Measurements from ENCODE around the gene EHMT1. TPM values are rescaled to one million over a fixed set of nuclear protein-coding genes. Genes with fewer than 3 reads are reported as not detected.

The EHMT1 gene
- total and polyA plus RNA-seq, 2 of the 8 experiments (the other 6 are each of a cell fraction or from before 2014, with no cell fraction given), result 95.7 to 163 TPM

DNA sequence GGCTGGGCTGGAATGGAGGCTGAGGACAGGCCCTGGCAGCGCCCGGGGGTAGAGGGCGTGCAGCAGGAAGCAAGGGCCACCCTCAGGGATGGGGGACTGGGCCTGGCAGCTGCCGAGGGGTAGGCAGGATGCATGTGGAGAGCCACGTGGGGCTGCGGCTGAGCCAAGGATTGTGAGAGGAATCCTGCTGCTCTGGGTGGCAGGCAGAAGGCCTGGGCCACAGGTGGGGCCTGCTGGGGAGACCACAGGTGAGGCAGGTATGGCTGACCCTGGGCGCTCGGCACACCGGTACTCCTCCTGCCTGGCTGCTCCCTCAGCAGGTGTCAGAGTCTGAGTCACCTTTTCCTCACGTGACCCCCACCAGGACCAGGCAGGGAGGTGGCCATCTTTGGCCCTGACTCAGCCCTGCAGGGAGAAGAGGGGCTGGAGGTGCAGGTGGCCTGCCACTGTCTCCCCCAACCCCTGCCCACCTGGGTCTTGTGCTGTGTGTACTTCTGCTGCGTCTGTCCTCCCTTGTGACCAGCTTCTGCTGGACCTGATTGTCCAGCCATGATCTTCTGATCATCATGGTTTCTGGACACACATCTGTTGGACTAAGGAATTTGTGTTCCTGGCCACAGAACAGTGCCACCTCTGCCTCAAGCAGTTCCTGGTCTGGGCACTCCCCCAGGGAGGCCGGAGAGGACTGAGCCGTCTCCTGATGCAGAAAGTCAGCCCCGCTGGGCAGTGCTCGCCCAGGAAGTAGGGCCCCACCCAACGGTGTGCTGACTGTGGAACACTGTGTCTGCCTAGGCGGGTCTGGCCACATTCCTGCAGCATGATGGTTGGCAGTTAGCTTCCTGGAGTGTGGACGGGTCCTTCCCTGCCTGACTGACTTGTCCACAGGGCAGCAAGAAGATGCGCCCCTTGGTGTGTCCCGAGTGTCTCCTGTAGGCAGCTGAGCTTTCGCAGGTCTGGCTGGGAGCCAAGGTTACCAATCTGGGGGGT, 6.9 kb upstream of the EHMT1 start (continued):
- TF ChIP-seq, protein P1, sequence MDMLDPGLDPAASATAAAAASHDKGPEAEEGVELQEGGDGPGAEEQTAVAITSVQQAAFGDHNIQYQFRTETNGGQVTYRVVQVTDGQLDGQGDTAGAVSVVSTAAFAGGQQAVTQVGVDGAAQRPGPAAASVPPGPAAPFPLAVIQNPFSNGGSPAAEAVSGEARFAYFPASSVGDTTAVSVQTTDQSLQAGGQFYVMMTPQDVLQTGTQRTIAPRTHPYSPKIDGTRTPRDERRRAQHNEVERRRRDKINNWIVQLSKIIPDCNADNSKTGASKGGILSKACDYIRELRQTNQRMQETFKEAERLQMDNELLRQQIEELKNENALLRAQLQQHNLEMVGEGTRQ (IDR thresholded peaks at IDR 0.05; ENCODE audit: low read length), result peak; percentile 36; the same call in 1 of the 2 replicates

Data from H1 (cell line).